ENCODE data around the gene ANO4. TPM values are rescaled to one million over a fixed set of nuclear protein-coding genes. Genes with fewer than 3 reads are reported as not detected.

Gene ANO4
- total RNA-seq, 4 donors from 2014 or later = 0.10 TPM; not detected in 3

GRCh38 chr12:101068402-101068801, 273.8 kb downstream of the ANO4 start:
- H3K36me3 ChIP-seq = no peaks in the 10 kb centered on the region
- no peaks in the 10 kb centered on the region for H3K4me1 ChIP-seq
- in situ Hi-C loops (cut with MboI; ENCODE audit: low sequenced_read_pairs in 4 of 4) (no loop called here), intact Hi-C loops (cut with DNase I; ENCODE audit: low total_unique reads) (no loop called here)
- H3K27me3 ChIP-seq = no peaks in the 10 kb centered on the region
- H3K27ac ChIP-seq = no peak overlapping the region
- H3K9me3 ChIP-seq = no peaks in the 10 kb centered on the region
- no peak overlapping the region for H3K4me3 ChIP-seq
- TF ChIP-seq CTCF (IDR thresholded peaks at IDR 0.05 in 4 of 5, conservative IDR thresholded peaks at IDR 0.05 in 1 of 5) = no peak
- TF ChIP-seq POLR2A (IDR thresholded peaks at IDR 0.05) = no peak
- ATAC-seq (no peak), DNase-seq (no peak)

- ATAC-seq (no peak), DNase-seq (no peak)
- TF ChIP-seq CTCF (IDR thresholded peaks at IDR 0.05 in 4 of 5, conservative IDR thresholded peaks at IDR 0.05 in 1 of 5) (no peak), POLR2A (IDR thresholded peaks at IDR 0.05) (no peak)
- H3K4me3 ChIP-seq = no peak overlapping the region
- no peaks in the 10 kb centered on the region for H3K4me1 ChIP-seq
- intact Hi-C loops (cut with DNase I; ENCODE audit: low total_unique reads) (no loop called here), in situ Hi-C loops (cut with MboI; ENCODE audit: low sequenced_read_pairs in 4 of 4) (no loop called here)
- H3K36me3 ChIP-seq = no peaks in the 10 kb centered on the region
- no peak overlapping the region for H3K27ac ChIP-seq
- H3K27me3 ChIP-seq = no peaks in the 10 kb centered on the region
- H3K9me3 ChIP-seq = no peaks in the 10 kb centered on the region
These were observed 274.3 kb downstream of the ANO4 start for GRCh38 chr12:101068836-101069235.

DNA sequence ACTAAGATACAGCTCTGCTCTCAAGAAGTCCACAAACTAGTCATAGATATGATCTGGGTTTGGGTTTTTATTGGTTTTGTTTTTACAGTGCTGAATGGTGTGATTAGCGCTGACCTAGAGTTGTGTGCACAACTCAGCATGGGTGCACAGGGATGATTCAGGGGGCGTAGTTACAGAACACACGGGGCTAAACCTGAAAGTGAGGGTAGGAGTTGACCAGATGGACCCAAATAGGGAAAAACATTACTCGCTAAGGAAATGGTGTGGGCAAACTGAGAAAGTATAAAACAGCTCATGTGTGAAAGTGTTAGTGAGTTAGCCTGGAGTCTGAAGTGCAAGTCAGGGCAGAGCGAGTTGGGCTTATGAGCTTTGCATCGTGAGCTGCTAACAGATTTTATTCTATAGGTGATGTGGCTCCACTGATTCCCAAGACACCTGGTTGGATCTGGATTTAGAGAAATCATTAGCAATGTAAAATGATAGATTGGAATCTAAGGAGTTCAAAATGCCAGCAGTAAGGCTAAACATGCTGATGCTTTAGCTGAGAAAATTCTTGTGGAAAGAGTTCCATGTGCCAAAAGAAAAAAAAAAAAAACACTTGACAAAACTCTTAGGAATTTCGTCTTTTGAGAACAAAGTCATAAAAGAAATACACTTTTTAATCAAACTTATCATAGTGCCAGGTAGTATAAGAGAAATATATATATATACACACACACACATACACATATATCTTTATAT, 280.5 kb downstream of the ANO4 start:
- no peaks in the 10 kb centered on the region for H3K9me3 ChIP-seq
- H3K4me1 ChIP-seq = no peaks in the 10 kb centered on the region
- no peaks in the 10 kb centered on the region for H3K36me3 ChIP-seq
- DNase-seq (no peak), ATAC-seq (no peak)
- TF ChIP-seq POLR2A (IDR thresholded peaks at IDR 0.05) = no peak
- no peak for TF ChIP-seq CTCF (IDR thresholded peaks at IDR 0.05 in 4 of 5, conservative IDR thresholded peaks at IDR 0.05 in 1 of 5)
- intact Hi-C loops (cut with DNase I; ENCODE audit: low total_unique reads) (no loop called here), in situ Hi-C loops (cut with MboI; ENCODE audit: low sequenced_read_pairs in 4 of 4) (no loop called here)
- H3K27me3 ChIP-seq = no peaks in the 10 kb centered on the region
- no peak overlapping the region for H3K4me3 ChIP-seq
- no peak overlapping the region for H3K27ac ChIP-seq

DNA sequence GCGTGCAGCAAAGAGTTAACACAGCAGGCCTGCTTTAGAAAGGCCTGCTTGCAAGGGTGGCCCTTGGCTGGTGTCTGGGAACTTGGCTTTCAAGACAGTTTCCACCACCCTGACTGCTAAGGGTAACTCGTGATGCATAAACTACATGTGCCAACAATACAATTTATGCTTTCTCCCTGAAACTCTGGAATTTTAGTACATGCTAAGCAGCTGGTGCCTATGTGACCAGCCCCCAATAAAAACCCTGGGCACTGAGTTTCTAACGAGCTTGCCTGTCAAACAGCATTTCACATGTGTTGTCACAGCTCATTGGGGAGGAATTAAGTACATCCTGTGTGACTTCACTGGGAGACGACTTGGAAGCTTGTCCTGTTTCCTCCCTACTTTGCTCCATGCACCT, 282.3 kb downstream of the ANO4 start:
- H3K36me3 ChIP-seq = no peaks in the 10 kb centered on the region
- no peak overlapping the region for H3K4me3 ChIP-seq
- TF ChIP-seq POLR2A (IDR thresholded peaks at IDR 0.05) (no peak), CTCF (IDR thresholded peaks at IDR 0.05 in 4 of 5, conservative IDR thresholded peaks at IDR 0.05 in 1 of 5) (no peak)
- H3K27ac ChIP-seq = no peak overlapping the region
- ATAC-seq (no peak), DNase-seq (no peak)
- in situ Hi-C loops (cut with MboI; ENCODE audit: low sequenced_read_pairs in 4 of 4) (no loop called here), intact Hi-C loops (cut with DNase I; ENCODE audit: low total_unique reads) (no loop called here)
- no peaks in the 10 kb centered on the region for H3K4me1 ChIP-seq
- H3K27me3 ChIP-seq = no peaks in the 10 kb centered on the region
- H3K9me3 ChIP-seq = no peaks in the 10 kb centered on the region

Measured in gastrocnemius medialis (tissue), 4 donors.